ENCODE results near the gene GPR108.

GPR108 gene

DNA sequence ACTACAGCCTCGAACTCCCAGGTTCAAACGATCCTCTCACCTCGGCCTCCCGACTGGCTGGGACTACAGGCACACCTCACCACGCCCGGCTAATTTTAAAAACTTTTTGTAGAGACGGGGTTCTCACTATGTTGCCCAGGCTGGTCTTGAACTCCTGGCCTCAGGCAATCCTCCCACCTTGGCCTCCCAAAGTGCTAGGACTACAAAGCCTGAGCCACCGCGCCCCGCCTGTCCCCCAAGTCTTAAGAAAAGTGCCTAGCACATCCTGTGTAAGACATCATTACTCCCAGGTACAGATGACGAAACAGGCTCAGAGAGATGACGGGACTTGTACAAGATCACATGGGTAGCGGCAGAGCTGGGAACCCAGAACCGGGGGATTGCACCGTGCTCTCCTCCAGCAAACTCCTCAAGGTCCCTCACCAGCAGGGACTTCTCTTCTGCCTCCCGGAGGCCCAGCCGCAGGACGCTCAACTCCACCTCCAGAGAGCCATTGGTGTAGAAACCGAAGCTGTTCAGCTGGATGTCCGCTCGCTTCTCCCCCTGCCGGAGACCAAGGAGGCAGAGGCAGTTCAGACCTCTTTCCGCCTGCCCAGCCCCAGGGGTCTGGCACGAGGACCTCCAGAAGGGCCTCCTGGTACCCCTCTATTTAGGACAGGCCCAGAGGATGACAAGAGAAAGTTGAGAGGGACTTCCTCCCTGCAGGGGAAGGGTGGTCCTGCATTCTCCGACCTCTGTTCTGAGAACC, 1.0 kb downstream of the GPR108 start:
- DNase-seq, result no peak

DNA sequence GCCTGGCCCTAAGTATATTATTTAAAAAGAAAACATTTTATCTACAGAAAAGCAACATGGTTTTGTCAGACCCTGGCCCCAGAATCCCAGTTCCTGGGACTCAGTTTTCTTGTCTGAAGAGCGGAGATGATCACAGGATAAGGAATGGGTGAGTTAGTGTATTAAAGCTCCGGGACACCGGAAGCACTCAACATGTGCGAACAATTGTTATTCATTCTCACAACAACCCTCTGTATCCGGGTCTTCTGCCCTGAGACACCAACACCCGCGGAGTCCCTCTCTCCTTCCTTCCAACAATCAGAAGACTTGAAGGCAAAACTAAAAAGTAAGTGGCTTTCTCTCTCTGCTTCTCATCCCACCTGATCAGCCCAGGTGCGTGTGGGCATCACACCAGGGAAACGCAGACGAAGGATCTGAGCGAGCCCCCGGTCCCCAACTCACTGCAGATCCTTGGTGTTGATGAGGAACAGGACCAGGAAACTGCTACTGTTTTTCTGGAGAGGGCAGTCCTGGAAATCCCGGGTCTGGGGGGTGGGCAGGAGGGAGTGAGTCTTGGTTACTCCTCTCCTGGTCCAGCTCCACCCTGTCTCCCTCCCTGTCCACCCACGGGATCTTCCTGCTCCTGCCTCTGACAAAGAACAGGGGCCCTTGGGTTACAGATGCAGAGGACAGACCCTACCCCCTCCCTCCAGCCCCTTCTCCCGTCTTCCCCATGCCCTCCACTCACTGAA, 2.0 kb downstream of the GPR108 start:
- DNase-seq, result no peak

DNA sequence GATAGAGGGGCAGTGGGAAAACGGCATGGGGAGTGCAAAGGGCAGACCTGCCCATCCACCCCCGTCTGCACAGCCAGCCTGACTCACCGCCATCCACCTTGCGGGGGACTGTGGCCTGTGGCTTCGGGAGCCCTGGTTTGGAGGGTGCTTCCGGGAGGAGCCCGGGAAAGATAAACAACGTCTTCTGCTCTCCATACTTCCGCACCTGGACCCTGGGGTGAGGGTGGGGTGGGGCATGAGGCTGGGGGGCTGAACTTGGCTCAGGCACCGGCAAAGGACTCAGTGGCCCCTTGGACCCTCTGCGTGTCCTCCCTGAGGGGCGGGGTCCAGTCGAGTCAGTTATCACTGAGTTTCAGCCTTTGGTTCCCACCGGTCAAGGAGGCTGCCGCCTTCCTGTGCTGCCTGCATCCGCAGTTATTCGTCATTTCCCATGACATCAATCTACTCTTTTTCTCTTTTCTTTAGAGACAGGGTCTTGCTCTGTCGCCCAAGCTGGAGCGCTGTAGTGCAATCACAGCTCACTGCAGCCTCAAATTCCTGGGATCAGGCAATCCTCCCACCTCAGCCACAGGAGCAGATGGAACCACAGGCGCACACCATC, 3.2 kb downstream of the GPR108 start:
- no peak for DNase-seq

DNA sequence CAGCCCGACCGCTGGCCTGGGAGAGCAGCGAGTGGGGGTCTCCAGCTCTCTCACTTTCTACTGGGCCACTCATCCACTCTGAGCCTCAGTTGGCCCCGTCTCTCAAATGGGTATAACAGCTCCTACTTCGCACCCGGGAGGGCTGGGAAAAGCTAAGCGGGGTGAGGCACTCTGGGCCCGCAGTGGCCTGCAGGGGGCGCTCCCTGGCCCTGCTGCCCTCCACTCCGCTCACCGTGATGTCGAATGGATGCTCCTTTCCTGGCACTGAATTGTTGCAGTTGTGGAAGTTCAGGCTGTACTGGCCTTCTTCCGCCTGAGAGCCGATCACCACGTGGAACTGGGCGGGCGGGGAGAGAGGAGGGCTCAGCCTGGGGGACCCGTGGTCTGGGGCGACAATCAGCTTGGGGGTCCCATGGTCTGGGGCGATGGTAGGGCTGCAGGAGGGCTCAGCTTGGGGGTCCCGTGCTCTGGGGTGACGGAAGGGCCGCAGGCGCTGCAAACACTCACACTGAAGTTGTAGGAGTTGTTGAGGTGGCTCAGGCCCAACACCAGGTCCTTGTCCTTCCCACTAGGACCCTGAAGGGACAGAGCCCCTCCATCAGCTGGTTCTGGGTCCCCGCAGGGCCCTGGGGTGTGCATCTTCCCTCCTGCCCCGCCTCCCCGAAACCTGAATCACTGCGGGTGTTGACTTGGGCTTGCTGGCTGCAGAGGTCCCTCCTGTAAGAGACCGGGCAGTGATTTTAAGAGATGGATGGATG, 3.9 kb downstream of the GPR108 start:
- no peak for DNase-seq

DNA sequence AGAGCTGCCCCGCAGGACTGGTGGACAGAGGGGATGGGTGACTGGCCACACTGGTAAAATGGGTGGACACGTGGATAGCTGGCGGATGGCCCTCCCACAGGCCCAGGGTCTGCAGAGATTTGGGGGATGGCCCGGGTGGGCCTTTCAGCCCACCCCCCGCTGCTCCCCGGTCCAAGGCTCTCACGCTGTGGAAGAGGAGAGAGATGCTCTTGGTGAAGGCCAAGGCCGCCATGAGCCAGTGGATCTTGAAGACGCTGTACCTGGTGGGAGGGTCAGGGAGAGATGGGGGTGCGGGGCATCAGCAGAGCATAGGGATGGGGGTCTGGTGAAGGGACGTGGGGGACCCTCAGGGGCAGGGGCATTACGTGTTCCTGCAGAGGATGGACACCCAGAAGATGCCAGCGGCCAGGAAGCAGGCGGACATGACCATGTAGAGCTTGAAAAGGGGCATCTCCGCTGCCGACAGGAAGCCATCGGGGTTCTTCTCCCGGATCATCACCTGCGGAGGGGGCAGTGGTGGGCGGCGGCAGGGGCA, 4.5 kb downstream of the GPR108 start:
- DNase-seq, result no peak

DNA sequence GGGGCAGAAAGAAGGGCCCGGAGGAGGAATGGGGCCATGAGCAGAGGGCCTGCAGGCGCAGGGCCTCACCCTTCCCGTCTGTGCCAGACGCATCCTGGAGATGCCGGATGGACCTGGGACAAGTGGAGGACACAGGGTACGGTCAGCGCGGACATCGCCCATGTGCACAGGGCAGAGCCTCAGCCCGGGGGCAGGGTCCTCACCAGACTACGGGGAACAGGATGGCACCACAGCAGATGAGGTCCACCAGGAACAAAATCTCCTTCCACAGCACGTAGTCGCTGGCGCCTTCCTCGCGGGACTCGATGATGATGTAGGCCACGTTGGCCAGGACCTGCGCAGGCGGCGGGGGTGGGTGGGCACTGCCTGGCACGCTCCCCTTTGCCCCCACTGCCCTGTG, 5.6 kb downstream of the GPR108 start:
- no peak for DNase-seq

DNA sequence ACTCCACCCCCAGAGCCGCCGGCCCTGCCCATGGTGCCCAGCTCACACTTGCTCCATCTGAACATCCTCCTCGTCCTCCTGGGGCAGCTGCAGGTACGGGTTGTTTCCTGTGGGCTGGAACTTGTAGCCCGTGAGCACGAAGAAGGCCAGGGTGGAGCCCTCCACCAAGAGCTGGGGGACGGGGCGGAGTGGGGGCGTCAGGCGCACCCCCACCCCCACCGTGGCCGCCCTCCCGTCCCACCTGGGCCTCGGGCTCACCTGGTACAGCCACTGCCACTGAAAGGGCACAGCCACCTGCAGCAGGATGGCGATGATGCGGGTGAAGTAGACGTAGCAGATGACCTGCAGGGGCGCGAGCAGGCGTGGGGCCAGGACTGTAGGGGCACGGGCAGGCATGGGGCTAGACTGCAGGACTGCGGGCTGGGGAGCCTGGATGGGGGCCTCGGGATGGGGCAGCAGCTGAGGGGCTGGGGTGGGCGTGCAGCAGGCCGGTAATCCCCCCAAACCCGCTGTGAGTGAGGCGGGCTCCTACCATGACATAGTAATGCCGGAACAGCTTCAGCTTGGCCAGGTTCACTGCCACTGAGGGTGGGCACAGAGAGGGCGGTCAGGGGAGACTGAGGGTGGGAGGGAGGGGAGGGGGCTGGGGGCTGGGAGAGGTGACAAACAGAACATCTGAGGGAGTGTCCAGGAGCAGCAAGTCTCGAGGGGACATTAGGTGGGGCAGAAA, 6.3 kb downstream of the GPR108 start:
- DNase-seq, result no peak

DNA sequence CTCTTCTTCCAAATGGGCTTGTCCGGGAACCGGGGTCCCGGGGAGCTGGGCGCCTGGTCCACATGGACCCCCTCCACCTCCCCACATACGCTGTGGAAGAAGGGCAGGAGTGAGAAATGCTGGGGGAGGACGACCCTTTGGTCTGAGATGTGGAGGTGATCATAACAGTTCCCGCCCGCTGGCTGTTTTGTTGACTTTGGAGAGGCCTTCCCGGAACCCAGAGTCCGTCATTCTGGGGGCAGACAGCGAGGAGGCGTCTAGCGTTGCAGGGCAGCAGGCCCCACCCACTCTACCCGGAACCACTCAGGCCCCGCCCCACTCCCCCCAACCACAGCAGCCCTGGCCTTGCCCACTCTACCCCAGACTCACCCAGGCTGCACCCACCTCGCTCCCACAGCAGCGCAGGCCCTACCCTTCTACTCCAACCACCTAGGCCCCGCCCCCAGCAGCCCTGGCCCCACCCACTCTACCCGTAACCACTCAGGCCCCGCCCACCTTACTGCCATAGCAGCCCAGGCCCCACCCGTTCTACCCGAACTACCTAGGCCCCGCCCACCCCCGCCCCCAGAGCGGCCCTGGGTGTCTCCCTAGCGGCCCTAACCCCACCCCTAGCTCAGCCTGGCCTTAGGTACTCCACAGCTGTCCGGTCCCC, 7.1 kb downstream of the GPR108 start:
- no peak for DNase-seq

DNA sequence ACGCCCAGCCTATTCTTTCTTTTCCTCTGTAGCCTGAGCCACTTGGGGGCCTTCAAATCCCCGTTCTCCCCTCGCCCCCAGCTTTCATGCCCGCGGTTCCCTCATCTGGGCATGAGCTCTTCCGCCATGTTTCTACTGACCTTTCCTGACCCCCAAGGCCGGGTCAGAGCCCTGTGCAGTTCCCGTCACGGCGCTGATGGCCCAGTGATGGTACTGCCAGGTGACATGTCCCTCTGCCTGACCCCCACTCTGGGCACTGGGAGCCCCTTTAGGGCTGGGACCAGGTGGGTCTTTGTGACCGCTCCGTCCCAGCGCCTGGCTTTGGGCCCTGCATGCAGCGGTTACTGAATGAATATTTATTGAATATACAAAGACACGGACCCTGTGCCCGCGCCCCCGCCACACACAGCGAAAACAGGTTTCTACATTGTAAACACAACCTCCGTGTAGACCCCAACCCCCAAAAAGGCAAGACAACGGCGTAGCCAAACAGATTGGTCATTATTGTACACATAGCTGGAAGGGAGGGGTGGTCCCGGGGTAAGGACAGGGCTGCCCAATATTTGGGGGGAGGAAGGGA, 7.7 kb downstream of the GPR108 start:
- DNase-seq, result no peak

DNA sequence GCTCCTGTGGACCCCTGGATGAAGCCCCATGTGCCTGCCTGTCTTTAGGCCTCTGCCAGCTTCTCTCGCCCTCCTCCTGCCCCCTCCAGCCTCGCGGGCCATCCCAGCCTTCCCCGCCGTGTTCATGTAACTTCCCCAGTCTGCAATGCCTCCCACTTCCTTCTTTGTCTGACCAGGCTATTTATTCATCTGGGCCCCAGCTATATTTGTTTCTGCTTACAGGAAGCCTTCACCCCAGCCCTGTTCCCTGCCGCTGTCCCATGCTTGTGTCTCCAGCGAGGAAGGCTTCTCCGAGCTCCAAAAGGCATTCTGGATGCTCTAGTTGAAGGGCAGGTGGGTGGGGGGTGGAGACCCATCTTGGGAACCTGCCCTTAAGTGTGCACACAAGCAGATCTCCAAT, 9.0 kb downstream of the GPR108 start:
- no peak for DNase-seq

DNA sequence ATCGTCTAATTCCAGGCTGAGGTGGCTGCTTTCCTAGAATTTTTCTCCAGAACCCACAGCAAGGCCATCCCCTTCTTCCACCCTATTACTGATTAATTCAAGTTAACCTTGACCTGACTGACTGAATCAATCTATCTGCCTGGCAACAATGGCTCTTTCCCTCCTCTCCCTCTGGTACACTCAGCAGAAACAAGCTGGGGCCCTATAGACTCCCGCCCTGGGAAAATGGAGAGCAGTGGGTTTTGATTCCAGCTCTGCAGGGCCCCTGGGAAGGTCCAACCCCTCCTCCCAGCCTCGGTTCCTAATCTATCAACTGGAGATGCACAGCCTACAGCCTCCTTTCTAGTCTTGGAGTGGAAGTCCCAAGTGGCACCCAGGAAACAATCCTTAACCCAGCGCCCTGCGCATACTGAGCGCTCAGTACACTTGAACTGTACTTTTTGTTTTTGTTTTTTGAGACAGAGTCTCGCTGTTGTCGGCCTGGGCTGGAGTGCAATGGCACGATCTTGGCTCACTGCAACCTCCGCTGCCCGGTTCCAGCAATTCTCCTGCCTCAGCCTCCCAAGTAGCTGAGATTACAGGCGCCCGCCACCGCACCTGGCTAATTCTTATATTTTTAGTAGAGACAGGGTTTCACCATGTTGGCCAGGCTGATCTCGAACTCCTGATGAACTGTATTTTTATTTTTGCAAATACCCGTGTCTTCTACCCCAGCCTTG, 11.7 kb downstream of the GPR108 start:
- no peak for DNase-seq

DNA sequence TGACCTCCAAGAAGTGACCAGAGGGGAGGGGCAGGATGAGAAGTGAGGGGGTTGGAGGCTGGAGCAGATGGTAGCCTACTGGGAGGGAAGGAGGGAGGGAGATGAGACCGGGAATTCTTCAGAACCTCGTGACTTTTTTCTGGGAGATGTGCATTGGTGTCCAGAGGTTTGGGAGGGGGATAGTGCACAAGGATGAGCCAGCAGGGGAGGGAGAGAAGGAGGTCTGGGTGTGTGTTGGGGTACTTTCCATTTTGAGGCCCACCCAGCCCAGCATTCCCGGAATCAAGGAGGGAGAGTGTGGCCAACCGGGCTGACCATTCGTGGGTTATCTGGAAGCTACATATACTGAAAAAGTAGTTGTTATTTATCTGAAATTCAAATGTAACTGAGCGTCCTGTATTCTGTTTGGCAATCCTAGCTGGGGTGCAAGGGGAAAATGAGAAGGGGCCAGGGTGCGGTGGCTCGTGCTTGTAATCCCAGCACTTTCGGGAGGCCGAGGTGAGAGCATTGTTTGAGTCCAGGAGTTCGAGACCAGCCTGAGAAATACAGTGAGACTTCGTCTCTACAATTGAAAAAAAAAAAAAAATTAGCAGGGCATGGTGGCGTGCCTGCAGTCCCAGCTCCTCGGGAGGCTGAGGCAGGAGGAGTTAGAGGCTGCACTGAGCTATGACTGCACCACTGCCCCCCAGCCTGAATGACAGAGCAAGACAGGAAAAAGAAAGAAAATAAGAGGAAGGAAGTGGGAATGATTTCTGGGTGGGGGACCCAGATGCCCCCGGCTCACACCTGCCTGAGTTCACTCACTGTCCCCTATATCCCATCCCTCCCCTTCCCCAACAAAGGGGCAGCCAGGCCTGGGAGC, 12.5 kb downstream of the GPR108 start:
- DNase-seq, result no peak

DNA sequence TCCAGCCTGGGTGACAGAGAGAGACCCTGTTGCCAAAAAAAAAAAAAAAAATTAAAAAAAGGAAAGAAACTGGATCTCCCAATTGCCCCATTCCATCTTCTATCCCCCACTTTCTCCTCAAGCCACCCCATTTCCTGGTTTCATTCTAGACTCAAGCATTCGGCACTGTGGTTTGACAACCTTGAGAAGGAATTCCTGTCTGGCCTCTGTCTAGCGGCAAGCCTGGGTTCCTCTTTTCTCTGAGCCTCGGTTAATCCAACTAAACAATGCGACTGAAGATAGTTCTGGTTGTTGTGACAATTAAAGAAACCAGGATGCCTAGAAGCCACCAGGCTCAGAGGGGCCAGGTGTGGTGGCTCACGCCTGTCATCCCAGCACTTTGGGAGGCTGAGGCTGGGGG, 13.6 kb downstream of the GPR108 start:
- no peak for DNase-seq

DNA sequence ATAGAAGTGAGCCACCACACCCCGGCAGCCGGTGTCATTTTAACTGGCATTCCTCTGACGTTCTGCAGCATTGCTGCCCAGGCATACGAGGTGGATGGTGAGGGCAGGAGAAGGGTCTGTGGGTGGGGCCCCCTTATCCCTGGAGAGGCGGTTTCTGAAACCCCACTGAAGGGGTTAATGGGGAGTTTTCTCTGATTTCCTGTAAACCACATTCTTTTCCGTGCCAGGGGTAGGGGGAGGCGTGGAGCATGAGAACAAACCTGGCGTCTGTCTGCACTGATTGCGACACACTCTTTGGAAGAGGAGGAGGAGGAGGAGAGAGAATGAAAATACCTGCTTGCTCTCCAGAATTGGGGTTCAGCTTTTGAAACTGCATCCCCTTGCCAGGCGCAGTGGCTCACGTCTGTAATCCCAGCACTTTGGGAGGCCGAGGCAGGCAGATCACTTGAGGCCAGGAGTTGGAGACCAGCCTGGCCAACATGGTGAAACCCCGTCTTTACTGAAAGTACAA, 14.2 kb downstream of the GPR108 start:
- no peak for DNase-seq

DNA sequence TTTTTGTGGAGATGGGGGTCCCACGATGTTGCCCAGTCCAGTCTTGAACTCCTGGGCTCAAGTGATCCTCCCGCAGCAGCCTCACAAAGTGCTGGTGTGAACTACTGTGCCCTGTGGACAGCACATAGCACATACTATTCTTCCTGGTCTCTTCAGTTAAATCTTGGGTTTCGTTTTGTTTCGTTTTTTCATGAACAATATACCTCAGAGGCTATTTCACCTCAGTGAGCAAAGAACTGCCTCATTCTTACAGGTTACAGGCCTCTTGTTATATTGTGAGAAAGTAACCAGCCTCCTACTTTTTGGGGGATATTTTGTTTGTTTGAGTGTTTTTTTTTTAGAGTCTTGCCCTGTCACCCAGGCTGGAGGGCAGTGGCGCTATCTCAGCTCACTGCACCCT, 15.6 kb downstream of the GPR108 start:
- no peak for DNase-seq

DNA sequence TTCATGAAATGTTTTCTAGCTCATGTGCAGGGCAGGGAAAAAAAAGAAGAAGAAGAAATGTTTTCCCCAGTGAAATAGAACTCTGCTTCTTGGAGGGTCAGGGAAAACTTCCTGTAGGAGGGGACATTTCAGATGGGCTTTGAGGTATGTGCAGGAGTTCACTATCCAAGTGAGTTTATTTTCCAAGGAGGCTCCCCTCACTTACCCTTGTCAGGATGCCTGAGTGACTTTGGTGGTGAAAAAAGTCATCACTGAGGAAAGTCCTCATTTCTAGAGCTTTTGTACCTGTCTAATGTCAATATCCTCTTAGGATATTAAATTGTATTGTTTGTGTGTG, 16.3 kb downstream of the GPR108 start:
- no peak for DNase-seq

DNA sequence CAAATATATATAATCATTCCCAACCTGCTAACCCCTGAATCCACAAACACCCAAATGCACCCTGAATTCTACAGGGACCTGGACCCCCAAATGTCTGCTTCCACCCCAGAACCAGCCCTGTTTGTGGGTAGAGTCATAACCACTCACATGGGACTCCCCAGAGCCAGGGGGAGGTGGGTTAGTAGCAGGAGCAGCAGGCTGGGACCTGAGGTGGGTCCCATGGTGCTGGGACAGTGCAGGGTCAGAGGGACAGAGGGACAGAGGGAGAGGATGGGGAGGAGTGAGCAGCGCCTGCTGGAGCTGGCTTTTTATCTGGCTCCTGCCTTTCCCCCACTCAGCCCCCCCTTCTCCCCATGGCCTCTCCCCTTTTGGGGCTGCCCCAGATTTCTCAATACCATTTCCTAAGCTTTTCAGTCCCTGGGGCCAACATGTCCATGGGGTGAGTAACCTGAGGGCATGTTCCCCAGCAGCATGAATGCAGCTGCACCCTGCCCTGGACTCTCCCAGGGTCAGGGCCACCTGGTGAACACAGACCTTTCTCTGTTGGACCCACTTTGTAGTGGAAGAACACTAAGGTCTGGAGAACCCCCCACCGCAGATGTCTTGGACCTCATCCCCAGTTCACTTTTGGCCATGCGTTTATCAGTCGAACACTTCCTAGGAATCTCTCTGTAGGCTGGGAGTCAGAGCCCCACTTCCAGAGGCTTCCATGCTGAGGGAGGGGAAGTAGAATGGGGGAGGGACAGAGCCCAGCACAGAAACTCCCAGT, 16.8 kb downstream of the GPR108 start, which contains the start of gene C3:
TSS of gene C3 (minus strand) at position 282 of the 769 bp plus-strand sequence. CDS start at position 221, 61 bp downstream.
- no peak for DNase-seq

DNA sequence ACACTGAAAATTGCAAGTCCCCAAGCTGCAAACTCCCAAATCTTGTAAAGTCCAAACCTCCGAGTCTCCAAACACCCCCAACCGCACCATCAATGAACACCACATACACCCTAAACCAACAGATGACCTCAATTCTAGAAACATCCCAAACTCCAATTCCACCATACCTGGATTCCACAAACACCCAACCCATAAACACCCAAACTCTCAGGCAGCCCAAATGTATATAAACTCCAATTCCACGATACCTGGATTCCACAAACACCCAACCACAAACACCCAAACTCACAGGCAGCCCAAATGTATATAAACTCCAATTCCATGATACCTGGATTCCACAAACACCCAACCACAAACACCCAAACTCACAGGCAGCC, 17.4 kb downstream of the GPR108 start:
- no peak for DNase-seq

DNA sequence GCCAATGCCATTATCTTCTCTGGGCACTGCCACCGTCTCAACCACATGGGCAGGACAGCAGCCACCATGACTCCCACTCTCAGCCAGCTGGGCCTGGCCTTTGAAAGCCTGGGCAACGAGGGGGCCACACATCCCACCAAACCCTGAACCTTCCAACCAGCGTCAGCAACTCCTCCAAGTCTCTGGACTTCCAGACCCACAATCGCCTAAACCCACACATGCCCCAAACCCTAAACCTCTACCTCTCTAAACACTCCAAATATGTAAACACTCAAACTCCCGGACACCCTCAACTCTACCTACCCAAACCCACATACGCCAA, 17.9 kb downstream of the GPR108 start:
- DNase-seq, result no peak
